Measurements from ENCODE around the gene GTPBP4. TPM values are rescaled to one million over a fixed set of nuclear protein-coding genes. Genes with fewer than 3 reads are reported as not detected.

The GTPBP4 gene
- total and polyA plus RNA-seq, 2 of the 8 experiments (the other 6 are each of a cell fraction or from before 2014, with no cell fraction given), result 16.9 to 98.1 TPM

- H2AFZ ChIP-seq (ENCODE audit: low read length), result no peak overlapping the region
- H3K36me3 ChIP-seq (ENCODE audit: control insufficient read depth in 2 of 4, insufficient read depth in 4 of 4, low read length in 3 of 4), result no peaks in the 10 kb centered on the region
- 94% methylated on average over 19 of the region's 20 CpGs; no CpG with 5 or more reads in 1 of the 2 experiments for WGBS, 2 experiments (ENCODE audit: extremely low coverage in 1 of 2, insufficient coverage in 1 of 2, insufficient read length in 1 of 2, insufficient replicate concordance in 2 of 2, low coverage in 1 of 2, low lambda C conversion rate in 2 of 2, missing lambda C conversion rate in 1 of 2)
- ChIA-PET POLR2A (ENCODE audit: partially characterized antibody) (interaction anchor here (1.1 kb wide), 1 partner anchor 21 kb away, joined by 3 read pairs; no protein-coding TSS in a partner anchor), CTCF (ENCODE audit: partially characterized antibody) (no interaction called here)
- H4K91ac ChIP-seq (replicated peaks; ENCODE audit: insufficient read length, low read length), result no peak overlapping the region
- no peaks in the 10 kb centered on the region for H3K79me1 ChIP-seq (ENCODE audit: low read depth, low read length)
- no peaks in the 10 kb centered on the region for H3K79me2 ChIP-seq (ENCODE audit: control insufficient read depth in 1 of 2, insufficient read depth in 2 of 2, low read length in 2 of 2)
- no peak overlapping the region for H3K9ac ChIP-seq (replicated peaks in 1 of 4; ENCODE audit: extremely low read depth in 1 of 4, low read depth in 3 of 4, low read length in 3 of 4)
- H3K4ac ChIP-seq (replicated peaks; ENCODE audit: insufficient read length, low read depth, low read length), result no peak overlapping the region
- TF ChIP-seq TCF12 (IDR thresholded peaks at IDR 0.05; ENCODE audit: low read depth, low read length) (no peak), RFX5 (IDR thresholded peaks at IDR 0.05; ENCODE audit: borderline replicate concordance, low read depth, low read length) (no peak), SIX5 (IDR thresholded peaks at IDR 0.05; ENCODE audit: low read depth, low read length) (no peak), NANOG (IDR thresholded peaks at IDR 0.05; ENCODE audit: insufficient read depth, low read depth, low read length, poor library complexity, severe bottlenecking) (no peak), JUND (IDR thresholded peaks at IDR 0.05; ENCODE audit: low read length) (no peak)
- H3K4me3 ChIP-seq (ENCODE audit: extremely low read depth in 1 of 4, insufficient read depth in 2 of 4, low read depth in 3 of 4, low read length in 4 of 4), result no peak overlapping the region
- no peak overlapping the region for H2BK120ac ChIP-seq (replicated peaks; ENCODE audit: low read depth, low read length)
- no peaks in the 10 kb centered on the region for H3K23me2 ChIP-seq (ENCODE audit: low read depth, low read length)
- DNase-seq (ENCODE audit: low read depth in 1 of 2, low spot score in 2 of 2) (no peak), FAIRE-seq (no peak)
- H3K9me3 ChIP-seq (ENCODE audit: insufficient read depth in 2 of 2, low read depth in 1 of 2, low read length in 1 of 2), result peaks cover 0 to 2% of the 10 kb centered on the region in 2 experiments; a peak in 1 of 4 replicates
- H3K18ac ChIP-seq (ENCODE audit: extremely low read depth, low read length), result no peak overlapping the region
- H2BK15ac ChIP-seq (ENCODE audit: low read length), result 0 out of 2 replicates have a peak overlapping the region, but pooled peaks have one; percentile 26
- H4K8ac ChIP-seq (ENCODE audit: extremely low read depth, insufficient read depth, low read length), result no peak overlapping the region; the same call in 1 of the 2 replicates
- no peaks in the 10 kb centered on the region for H3K4me1 ChIP-seq (replicated peaks in 1 of 4; ENCODE audit: control insufficient read depth in 3 of 4, insufficient read depth in 4 of 4, low read length in 3 of 4)
- H3K27me3 ChIP-seq (replicated peaks in 1 of 4; ENCODE audit: control insufficient read depth in 3 of 4, extremely low read depth in 1 of 4, insufficient read depth in 3 of 4, low read length in 3 of 4), result no peaks in the 10 kb centered on the region
- no peaks in the 10 kb centered on the region for H4K20me1 ChIP-seq (replicated peaks in 1 of 2; ENCODE audit: control insufficient read depth in 1 of 2, insufficient read depth in 2 of 2, low read length in 2 of 2)
- H4K5ac ChIP-seq (ENCODE audit: insufficient read length, low read depth, low read length), result no peak overlapping the region
- no peak overlapping the region for H3K4me2 ChIP-seq (ENCODE audit: insufficient read depth in 1 of 2, low read depth in 2 of 2, low read length in 2 of 2)
- H2BK20ac ChIP-seq (ENCODE audit: low read length), result no peak overlapping the region
- no peak overlapping the region for H3K27ac ChIP-seq (ENCODE audit: low read depth, low read length)
- H2BK5ac ChIP-seq (ENCODE audit: low read depth, low read length), result no peak overlapping the region
- no peak overlapping the region for H3K14ac ChIP-seq (ENCODE audit: insufficient read length)
- no peak overlapping the region for H3K56ac ChIP-seq (replicated peaks; ENCODE audit: insufficient read length, low read depth, low read length)
- no peak overlapping the region for H2AK5ac ChIP-seq (ENCODE audit: low read depth, low read length)
- no peak overlapping the region for H2BK12ac ChIP-seq (ENCODE audit: low read depth, low read length)
- H3K23ac ChIP-seq (ENCODE audit: insufficient read length), result no peak overlapping the region
Observed at GRCh38 chr10:964988-965417, 23.2 kb upstream of the GTPBP4 start.

Measured in H1 (cell line).